HPDE6-E6E7 (cell line): ENCODE data around the gene RNF112.
"Not testable (repeated sequence)": the region's sequence is repeated elsewhere in the genome, so short reads cannot be mapped to it uniquely, and the experiment has no call there.

Source experiments
- DNase-seq: peaks from one replicate; pipeline ENCODE4 v3.0.0; 2011; ENCODE audit warnings: missing footprints; ENCODE audit errors: extremely low spot score

Gene RNF112

GRCh38 chr17:19412984-19413383 is 2.0 kb downstream of the RNF112 start:
- no peak for DNase-seq

- no peak for DNase-seq
These were observed 2.7 kb downstream of the RNF112 start for GRCh38 chr17:19413761-19414160.

- DNase-seq: no peak
These were observed 3.6 kb downstream of the RNF112 start for GRCh38 chr17:19414396-19415280.

- DNase-seq: no peak
These were observed 4.3 kb downstream of the RNF112 start for GRCh38 chr17:19415311-19415710.

GRCh38 chr17:19415806-19416775 is 5.1 kb downstream of the RNF112 start:
- no peak for DNase-seq

GRCh38 chr17:19417611-19418010 is 6.6 kb downstream of the RNF112 start:
- DNase-seq: no peak

- DNase-seq: no peak
These were observed 7.4 kb downstream of the RNF112 start for GRCh38 chr17:19418251-19418992.

GRCh38 chr17:19421219-19421618 is 10.2 kb downstream of the RNF112 start:
- no peak for DNase-seq

- no peak for DNase-seq
These were observed 10.9 kb downstream of the RNF112 start for GRCh38 chr17:19421926-19422325.

GRCh38 chr17:19424934-19425868 is 14.2 kb downstream of the RNF112 start:
- DNase-seq: no peak

GRCh38 chr17:19426631-19427030 is 15.6 kb downstream of the RNF112 start:
- DNase-seq: no peak

- DNase-seq: no peak
These were observed 20.7 kb downstream of the RNF112 start for GRCh38 chr17:19431691-19432090.

GRCh38 chr17:19433255-19433654 is 22.2 kb downstream of the RNF112 start:
- no peak for DNase-seq

- DNase-seq: no peak
These were observed 22.8 kb downstream of the RNF112 start for GRCh38 chr17:19433727-19434340.

- DNase-seq: no peak
These were observed 29.4 kb downstream of the RNF112 start for GRCh38 chr17:19440421-19440820.

- not testable (repeated sequence) for DNase-seq
These were observed 30.3 kb downstream of the RNF112 start for GRCh38 chr17:19441288-19441687.

- no peak for DNase-seq
These were observed 31.7 kb downstream of the RNF112 start for GRCh38 chr17:19442731-19443130.

GRCh38 chr17:19443148-19443547 is 32.1 kb downstream of the RNF112 start:
- DNase-seq: no peak

- no peak for DNase-seq
These were observed 34.1 kb downstream of the RNF112 start for GRCh38 chr17:19445105-19445504.

- DNase-seq: not testable (repeated sequence)
These were observed 35.5 kb downstream of the RNF112 start for GRCh38 chr17:19446577-19446976.
